ENCODE data around the gene KRTAP21-2. TPM values are rescaled to one million over a fixed set of nuclear protein-coding genes. Genes with fewer than 3 reads are reported as not detected.

The KRTAP21-2 gene
- total RNA-seq: not detected

GRCh38 chr21:30747159-30747558, at the start of gene KRTAP21-2:
Gene KRTAP21-2 (minus strand): TSS chr21:30747259. CDS start chr21:30747202, 57 bp downstream.

GRCh38 chr21:30755328-30755727, 8.3 kb upstream of the KRTAP21-2 start, which contains the start of gene KRTAP21-1:
Gene KRTAP21-1 (minus strand): TSS chr21:30755428. CDS start chr21:30755378, 50 bp downstream.

GRCh38 chr21:30718239-30718909, 28.7 kb downstream of the KRTAP21-2 start, which contains the start of gene KRTAP21-3:
Gene KRTAP21-3 (minus strand): TSS chr21:30718777. CDS start chr21:30718759, 18 bp downstream.

Other genes starting within 250 kb of the KRTAP21-2 start
- gene KRTAP19-5, start 245.1 kb downstream of the KRTAP21-2 start, total RNA-seq: not detected
- not detected for gene KRTAP19-6, start 205.4 kb downstream of the KRTAP21-2 start, total RNA-seq
- gene KRTAP19-7, start 185.9 kb downstream of the KRTAP21-2 start, total RNA-seq: not detected
- not detected for gene KRTAP22-2, start 156.9 kb downstream of the KRTAP21-2 start, total RNA-seq
- gene KRTAP6-3, start 154.8 kb downstream of the KRTAP21-2 start, total RNA-seq: not detected
- gene KRTAP6-2, start 148.4 kb downstream of the KRTAP21-2 start, total RNA-seq: not detected
- not detected for gene KRTAP22-1, start 146.2 kb downstream of the KRTAP21-2 start, total RNA-seq
- not detected for gene KRTAP6-1, start 133.3 kb downstream of the KRTAP21-2 start, total RNA-seq
- not detected for gene KRTAP20-1, start 130.8 kb downstream of the KRTAP21-2 start, total RNA-seq
- not detected for gene KRTAP20-4, start 126.6 kb downstream of the KRTAP21-2 start, total RNA-seq
- not detected for gene KRTAP20-2, start 112.1 kb downstream of the KRTAP21-2 start, total RNA-seq
- not detected for gene KRTAP20-3, start 104.4 kb downstream of the KRTAP21-2 start, total RNA-seq
- not detected for gene KRTAP21-3, start 28.5 kb downstream of the KRTAP21-2 start, total RNA-seq
- not detected for gene KRTAP21-1, start 8.2 kb upstream of the KRTAP21-2 start, total RNA-seq
- gene KRTAP8-1, start 66.0 kb upstream of the KRTAP21-2 start, total RNA-seq: not detected
- not detected for gene KRTAP7-1, start 82.5 kb upstream of the KRTAP21-2 start, total RNA-seq
- not detected for gene KRTAP11-1, start 134.3 kb upstream of the KRTAP21-2 start, total RNA-seq

All from activated naive CD4-positive, alpha-beta T cell treated with anti-CD3 and anti-CD28 coated beads, Interleukin-2, amount 10 ng/mL, durations not matched to agents 5 hours and 36 hours (primary cell).